22Rv1 (cell line): Measurements from ENCODE around the gene MUC22.
"Not testable (repeated sequence)": the region's sequence is repeated elsewhere in the genome, so short reads cannot be mapped to it uniquely, and the experiment has no call there.

Experiments
- ZFX ChIP-seq: fragments of 450-650 bp; IDR thresholded peaks from 2 replicates; pipeline ENCODE4 v1.6.1; 2017; ENCODE audit warnings: antibody characterized with exemption, borderline replicate concordance
- TF ChIP-seq, protein P1 (sequence below): fragments of 450-650 bp; IDR thresholded peaks from 2 replicates; pipeline ENCODE4 v1.5.1; 2017; ENCODE audit warnings: mild to moderate bottlenecking

GRCh38 chr6:31067891-31068668 is 57.8 kb downstream of the MUC22 start:
- TF ChIP-seq, protein P1, sequence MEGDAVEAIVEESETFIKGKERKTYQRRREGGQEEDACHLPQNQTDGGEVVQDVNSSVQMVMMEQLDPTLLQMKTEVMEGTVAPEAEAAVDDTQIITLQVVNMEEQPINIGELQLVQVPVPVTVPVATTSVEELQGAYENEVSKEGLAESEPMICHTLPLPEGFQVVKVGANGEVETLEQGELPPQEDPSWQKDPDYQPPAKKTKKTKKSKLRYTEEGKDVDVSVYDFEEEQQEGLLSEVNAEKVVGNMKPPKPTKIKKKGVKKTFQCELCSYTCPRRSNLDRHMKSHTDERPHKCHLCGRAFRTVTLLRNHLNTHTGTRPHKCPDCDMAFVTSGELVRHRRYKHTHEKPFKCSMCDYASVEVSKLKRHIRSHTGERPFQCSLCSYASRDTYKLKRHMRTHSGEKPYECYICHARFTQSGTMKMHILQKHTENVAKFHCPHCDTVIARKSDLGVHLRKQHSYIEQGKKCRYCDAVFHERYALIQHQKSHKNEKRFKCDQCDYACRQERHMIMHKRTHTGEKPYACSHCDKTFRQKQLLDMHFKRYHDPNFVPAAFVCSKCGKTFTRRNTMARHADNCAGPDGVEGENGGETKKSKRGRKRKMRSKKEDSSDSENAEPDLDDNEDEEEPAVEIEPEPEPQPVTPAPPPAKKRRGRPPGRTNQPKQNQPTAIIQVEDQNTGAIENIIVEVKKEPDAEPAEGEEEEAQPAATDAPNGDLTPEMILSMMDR: not testable (repeated sequence)
- TF ChIP-seq ZFX: not testable (repeated sequence)
